ENCODE results near the gene FOXG1. TPM values are rescaled to one million over a fixed set of nuclear protein-coding genes. Genes with fewer than 3 reads are reported as not detected.

FOXG1 gene
- polyA plus RNA-seq, 1 donor (not counting 4 experiments of a cell fraction or from before 2014, with no cell fraction given): not detected

DNA sequence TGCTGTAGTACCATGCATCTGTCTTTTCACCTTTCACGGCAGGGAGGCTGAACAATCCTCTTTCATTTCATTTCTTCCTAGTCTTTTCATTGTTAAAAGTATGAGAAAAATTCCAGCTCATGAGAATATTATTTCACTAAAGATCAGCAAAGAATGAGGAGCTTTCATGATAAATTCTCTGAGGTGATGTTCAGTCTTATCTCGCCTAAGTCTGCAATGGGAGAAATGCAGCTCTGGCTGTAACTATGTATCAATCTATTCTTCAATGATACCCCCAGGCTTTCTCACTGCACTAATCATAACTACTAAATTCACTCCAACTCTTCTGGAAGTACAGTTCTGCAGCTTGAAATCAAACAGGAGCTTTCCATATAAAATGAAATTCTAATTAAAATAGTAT, 15.7 kb downstream of the FOXG1 start:
- Histone ChIP-seq H2AFZ (ENCODE audit: control insufficient read depth, low read length) (no peak overlapping the region), H3K4me1 (ENCODE audit: control insufficient read depth, extremely low read depth, insufficient read depth, low read length) (no peaks in the 10 kb centered on the region), H3K4me3 (ENCODE audit: control insufficient read depth in 2 of 3, extremely low read depth in 1 of 3, insufficient read depth in 2 of 3, low read depth in 1 of 3, low read length in 3 of 3) (no peak overlapping the region), H3K9me3 (ENCODE audit: control insufficient read depth, low read depth, low read length) (no peaks in the 10 kb centered on the region), H3K27me3 (ENCODE audit: control insufficient read depth, extremely low read depth, insufficient read depth, low read length) (peaks cover 63% of the 10 kb centered on the region), H3K4me2 (ENCODE audit: control insufficient read depth, extremely low read depth, insufficient read depth, low read depth, low read length) (no peak overlapping the region), H3K9ac (ENCODE audit: control insufficient read depth, extremely low read depth, insufficient read depth, low read length) (no peak overlapping the region), H3K27ac (ENCODE audit: control insufficient read depth, insufficient read depth, low read length) (no peak overlapping the region), H3K9me1 (ENCODE audit: control insufficient read depth, extremely low read depth, insufficient read depth, low read length) (no peaks in the 10 kb centered on the region), H3K36me3 (ENCODE audit: control insufficient read depth in 2 of 2, extremely low read depth in 1 of 2, insufficient read depth in 2 of 2, low read length in 2 of 2) (no peaks in the 10 kb centered on the region), H4K20me1 (ENCODE audit: control insufficient read depth, extremely low read depth, insufficient read depth, low read length) (no peaks in the 10 kb centered on the region), H3K79me2 (ENCODE audit: control insufficient read depth, insufficient read depth, low read length) (no peaks in the 10 kb centered on the region)
- TF ChIP-seq EZH2 (IDR thresholded peaks at IDR 0.05; ENCODE audit: low read length): no peak
- no peak for DNase-seq (ENCODE audit: low read depth, low spot score)
- dilution Hi-C loops (cut with MboI; ENCODE audit: extremely low pct_ligation_motif_present, low sequenced_read_pairs): no loop called here
- FAIRE-seq: no peak

DNA sequence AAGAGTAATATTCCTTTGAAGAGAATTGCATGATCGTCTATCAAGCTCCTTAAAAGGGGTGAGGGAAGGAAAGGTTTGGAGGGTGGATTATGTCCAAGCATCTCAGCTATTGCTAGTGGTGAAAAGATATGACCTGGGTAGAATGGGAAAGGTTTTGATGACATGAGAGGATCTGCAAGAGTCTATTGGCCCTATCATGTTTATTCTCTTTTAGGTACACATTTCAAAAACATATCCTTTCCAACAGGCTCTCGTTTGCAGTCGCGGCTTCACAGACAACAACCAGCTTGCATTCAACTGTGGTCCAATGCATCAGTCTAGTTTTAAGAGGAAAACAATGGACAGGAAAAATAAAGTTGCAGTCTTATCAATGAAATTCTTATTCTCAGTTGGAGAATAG, 17.1 kb downstream of the FOXG1 start:
- Histone ChIP-seq H3K4me3 (ENCODE audit: control insufficient read depth in 2 of 3, extremely low read depth in 1 of 3, insufficient read depth in 2 of 3, low read depth in 1 of 3, low read length in 3 of 3) (no peak overlapping the region), H3K27me3 (ENCODE audit: control insufficient read depth, extremely low read depth, insufficient read depth, low read length) (peaks cover 51% of the 10 kb centered on the region), H3K36me3 (ENCODE audit: control insufficient read depth in 2 of 2, extremely low read depth in 1 of 2, insufficient read depth in 2 of 2, low read length in 2 of 2) (no peaks in the 10 kb centered on the region), H3K4me1 (ENCODE audit: control insufficient read depth, extremely low read depth, insufficient read depth, low read length) (no peaks in the 10 kb centered on the region), H4K20me1 (ENCODE audit: control insufficient read depth, extremely low read depth, insufficient read depth, low read length) (no peaks in the 10 kb centered on the region), H3K9me1 (ENCODE audit: control insufficient read depth, extremely low read depth, insufficient read depth, low read length) (no peaks in the 10 kb centered on the region), H3K9me3 (ENCODE audit: control insufficient read depth, low read depth, low read length) (no peaks in the 10 kb centered on the region), H3K9ac (ENCODE audit: control insufficient read depth, extremely low read depth, insufficient read depth, low read length) (no peak overlapping the region), H3K4me2 (ENCODE audit: control insufficient read depth, extremely low read depth, insufficient read depth, low read depth, low read length) (no peak overlapping the region), H3K79me2 (ENCODE audit: control insufficient read depth, insufficient read depth, low read length) (no peaks in the 10 kb centered on the region), H2AFZ (ENCODE audit: control insufficient read depth, low read length) (no peak overlapping the region), H3K27ac (ENCODE audit: control insufficient read depth, insufficient read depth, low read length) (no peak overlapping the region)
- DNase-seq (ENCODE audit: low read depth, low spot score) (no peak), FAIRE-seq (no peak)
- dilution Hi-C loops (cut with MboI; ENCODE audit: extremely low pct_ligation_motif_present, low sequenced_read_pairs): no loop called here
- peak; percentile 20 for TF ChIP-seq EZH2 (IDR thresholded peaks at IDR 0.05; ENCODE audit: low read length)
- TF ChIP-seq, protein P1, sequence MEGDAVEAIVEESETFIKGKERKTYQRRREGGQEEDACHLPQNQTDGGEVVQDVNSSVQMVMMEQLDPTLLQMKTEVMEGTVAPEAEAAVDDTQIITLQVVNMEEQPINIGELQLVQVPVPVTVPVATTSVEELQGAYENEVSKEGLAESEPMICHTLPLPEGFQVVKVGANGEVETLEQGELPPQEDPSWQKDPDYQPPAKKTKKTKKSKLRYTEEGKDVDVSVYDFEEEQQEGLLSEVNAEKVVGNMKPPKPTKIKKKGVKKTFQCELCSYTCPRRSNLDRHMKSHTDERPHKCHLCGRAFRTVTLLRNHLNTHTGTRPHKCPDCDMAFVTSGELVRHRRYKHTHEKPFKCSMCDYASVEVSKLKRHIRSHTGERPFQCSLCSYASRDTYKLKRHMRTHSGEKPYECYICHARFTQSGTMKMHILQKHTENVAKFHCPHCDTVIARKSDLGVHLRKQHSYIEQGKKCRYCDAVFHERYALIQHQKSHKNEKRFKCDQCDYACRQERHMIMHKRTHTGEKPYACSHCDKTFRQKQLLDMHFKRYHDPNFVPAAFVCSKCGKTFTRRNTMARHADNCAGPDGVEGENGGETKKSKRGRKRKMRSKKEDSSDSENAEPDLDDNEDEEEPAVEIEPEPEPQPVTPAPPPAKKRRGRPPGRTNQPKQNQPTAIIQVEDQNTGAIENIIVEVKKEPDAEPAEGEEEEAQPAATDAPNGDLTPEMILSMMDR (optimal IDR thresholded peaks at IDR 0.05 in 1 of 3, IDR thresholded peaks at IDR 0.05 in 1 of 3, conservative IDR thresholded peaks at IDR 0.05 in 1 of 3; ENCODE audit: extremely low read depth in 1 of 3, insufficient read depth in 2 of 3, low read length in 3 of 3): no peak
